Skin of body (tissue), 2 donors: ENCODE measurements around the gene RBM18. TPM values are rescaled to one million over a fixed set of nuclear protein-coding genes. Genes with fewer than 3 reads are reported as not detected.
A peak's percentile ranks its signal among the peaks of the same experiment; 100 is the strongest.

Experiments used
- DNase-seq: peaks from one replicate; lab custom pipeline; 2025; lab: John Stamatoyannopoulos, UW
- total RNA-seq: library from RNA; depleted of rRNA; stranded (reverse); fragments of >200 nt; gene quantifications from one replicate; pipeline ENCODE4 v1.2.3, GENCODE V29; 2014

Gene RBM18
- total RNA-seq, 1 donor from 2014 or later = 9.2 TPM

GRCh38 chr9:122222791-122223190 lies 41.8 kb downstream of the RBM18 start:
- DNase-seq = no peak

- DNase-seq = peak; percentile 20
Observed at GRCh38 chr9:122221183-122221811, 43.3 kb downstream of the RBM18 start.

DNA sequence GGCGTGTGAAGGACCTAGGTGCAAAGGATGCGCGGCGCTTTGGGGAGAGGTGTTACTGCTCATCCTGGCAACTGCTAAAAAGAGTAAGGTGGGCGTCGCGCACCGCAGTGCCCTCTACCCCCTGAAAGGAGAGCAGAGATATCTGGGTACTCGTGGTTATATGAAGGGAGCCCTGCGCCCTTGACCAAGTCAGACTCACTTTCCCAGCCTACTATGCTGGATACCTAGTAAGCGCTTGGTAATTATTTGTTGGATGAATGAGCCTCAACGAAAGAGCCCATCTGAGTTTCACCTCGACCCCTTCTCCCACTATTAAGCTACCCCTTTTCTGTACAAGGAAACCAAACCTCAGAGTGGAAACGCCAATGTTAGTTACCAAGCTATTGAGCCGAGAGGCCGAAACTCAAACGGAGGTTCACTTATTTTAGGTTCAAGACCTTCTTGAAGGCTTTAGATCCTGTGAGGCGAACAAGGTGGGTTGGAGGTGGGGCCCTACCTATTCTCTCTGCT lies 43.9 kb downstream of the RBM18 start:
- no peak for DNase-seq

GRCh38 chr9:122219856-122220672 lies 44.6 kb downstream of the RBM18 start:
- DNase-seq = peak; percentile 21

DNA sequence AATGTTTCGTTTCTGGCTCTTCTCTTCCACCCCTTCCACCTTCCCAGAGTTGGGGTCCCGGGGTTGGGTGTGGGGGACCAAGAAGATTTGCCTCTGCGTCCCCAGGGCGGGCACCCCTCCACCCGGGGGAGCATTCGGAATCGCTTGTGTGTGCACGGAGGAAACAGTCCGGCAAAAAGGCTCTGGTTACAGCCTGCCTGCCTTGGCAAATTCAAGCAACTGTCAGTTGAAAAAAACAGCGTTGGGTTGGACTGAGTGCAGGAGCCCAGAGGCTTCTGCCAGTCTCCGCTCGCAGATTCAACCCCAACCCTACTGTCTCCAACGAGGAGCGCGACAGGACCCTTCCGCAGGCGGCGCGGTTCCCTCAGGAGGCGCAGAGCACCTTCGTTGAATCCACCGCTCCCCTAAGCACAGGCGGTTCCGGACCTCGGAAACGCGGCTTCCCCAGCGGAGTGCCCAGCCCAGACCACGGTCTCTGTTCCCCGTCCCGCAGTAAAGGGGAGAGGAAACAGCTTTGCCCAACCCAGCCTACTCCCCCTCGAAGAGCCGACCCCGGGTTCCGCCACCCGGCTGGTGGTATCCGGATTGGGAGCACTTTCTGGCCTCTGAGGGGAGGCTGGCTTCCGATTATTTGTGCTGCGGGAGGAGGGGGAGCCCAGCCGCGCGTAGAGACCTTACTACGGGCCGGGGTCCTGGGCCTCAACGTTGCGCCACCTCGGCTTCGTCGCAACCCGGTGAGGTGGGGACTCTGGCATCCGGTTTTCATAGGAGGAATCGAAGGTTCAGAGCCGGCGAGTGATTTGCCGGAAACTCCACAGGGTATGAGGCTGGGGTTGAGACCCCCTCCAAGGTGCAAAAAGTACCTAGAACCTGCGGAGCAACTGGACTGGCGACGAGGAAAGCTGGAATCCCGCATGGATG lies 45.4 kb downstream of the RBM18 start:
- no peak for DNase-seq

- DNase-seq = no peak
Observed at GRCh38 chr9:122218071-122218934, 46.3 kb downstream of the RBM18 start.

DNA sequence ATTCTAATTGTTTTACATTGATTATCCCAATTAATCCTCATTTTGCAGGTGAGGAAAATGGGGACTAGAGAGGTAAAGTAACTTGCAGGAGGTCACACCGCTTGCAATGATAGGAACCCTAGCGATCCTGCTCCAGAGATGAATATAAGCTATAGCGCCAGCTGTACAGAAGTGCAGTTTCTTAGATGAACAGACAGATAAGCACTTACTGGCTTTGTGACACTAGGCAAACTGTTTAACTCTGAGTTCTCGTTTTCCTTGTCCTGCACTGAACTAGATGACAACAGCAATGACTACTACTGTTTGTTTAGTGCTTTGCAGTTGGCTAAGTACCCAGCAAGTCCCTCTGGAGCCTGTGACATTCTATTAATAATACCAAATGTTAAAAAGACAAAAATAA lies 47.0 kb downstream of the RBM18 start:
- no peak for DNase-seq

- DNase-seq = no peak
Observed at GRCh38 chr9:122216798-122217418, 47.7 kb downstream of the RBM18 start.

GRCh38 chr9:122216138-122216797 lies 48.4 kb downstream of the RBM18 start:
- DNase-seq = no peak

- no peak for DNase-seq
Observed at GRCh38 chr9:122215663-122216062, 49.0 kb downstream of the RBM18 start.

GRCh38 chr9:122214507-122214906 lies 50.1 kb downstream of the RBM18 start:
- DNase-seq = no peak

DNA sequence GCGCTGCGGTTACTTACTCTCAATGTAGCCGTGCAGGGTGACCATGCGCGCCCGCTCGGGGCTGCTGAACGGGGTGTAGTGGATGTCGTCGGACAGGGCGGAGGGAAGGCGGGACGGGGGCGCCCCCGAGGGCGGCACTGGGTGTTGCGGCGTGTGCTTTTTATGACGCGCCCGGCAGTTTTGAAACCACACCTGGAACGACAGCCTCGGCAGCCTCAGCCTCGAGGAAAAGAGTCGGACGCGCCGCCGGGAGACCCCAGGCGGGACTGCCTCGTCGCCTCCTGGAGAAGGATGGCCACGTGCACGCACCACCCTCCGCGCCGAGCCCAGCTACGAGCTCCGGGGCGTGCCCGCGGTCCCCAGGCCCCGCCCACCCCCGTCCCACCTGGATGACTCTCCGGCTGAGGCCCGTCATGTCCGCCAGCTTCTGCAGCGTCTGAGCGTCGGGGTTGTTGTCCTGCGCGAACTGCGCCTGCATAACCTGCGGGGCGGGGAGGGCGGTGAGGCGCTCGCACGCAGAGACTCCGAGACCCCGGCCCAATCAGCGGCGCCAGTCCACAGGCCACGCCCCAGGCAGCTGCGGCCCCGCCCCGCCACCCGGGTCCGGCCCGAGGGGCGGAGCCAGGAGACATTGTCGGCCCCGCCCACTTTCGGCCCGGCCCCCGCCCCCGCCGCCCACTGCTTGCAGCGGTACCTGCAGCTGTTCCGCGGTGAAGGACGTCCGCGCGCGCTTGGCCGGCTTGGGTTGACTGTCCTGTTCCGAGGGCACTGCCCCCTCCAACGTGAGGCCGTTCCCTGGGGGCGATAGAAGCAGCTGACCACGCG lies 50.8 kb downstream of the RBM18 start:
- DNase-seq = no peak

- no peak for DNase-seq
Observed at GRCh38 chr9:122213102-122213588, 51.5 kb downstream of the RBM18 start.

GRCh38 chr9:122212473-122213004 lies 52.1 kb downstream of the RBM18 start:
- no peak for DNase-seq

- no peak for DNase-seq
Observed at GRCh38 chr9:122209451-122209850, 55.2 kb downstream of the RBM18 start.

DNA sequence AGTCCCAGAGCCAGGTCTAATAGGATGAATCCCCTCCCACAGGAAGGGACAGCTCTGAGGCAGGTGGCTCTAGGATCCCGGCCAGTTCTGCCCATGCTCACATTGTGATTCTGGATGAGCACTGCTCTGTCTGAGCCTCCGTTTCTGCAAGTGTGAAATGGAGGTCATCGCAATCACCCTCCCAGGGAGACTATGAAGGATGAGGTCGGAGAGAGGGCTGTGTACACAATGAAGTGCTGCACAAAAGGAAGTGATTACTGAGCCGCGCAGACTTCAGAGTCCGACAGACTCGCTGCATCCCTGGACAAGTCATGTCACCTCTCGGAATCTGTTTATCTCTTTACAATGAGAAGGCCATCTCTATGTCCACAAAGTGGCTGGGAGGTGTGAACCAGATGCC lies 57.5 kb downstream of the RBM18 start:
- DNase-seq = no peak

DNA sequence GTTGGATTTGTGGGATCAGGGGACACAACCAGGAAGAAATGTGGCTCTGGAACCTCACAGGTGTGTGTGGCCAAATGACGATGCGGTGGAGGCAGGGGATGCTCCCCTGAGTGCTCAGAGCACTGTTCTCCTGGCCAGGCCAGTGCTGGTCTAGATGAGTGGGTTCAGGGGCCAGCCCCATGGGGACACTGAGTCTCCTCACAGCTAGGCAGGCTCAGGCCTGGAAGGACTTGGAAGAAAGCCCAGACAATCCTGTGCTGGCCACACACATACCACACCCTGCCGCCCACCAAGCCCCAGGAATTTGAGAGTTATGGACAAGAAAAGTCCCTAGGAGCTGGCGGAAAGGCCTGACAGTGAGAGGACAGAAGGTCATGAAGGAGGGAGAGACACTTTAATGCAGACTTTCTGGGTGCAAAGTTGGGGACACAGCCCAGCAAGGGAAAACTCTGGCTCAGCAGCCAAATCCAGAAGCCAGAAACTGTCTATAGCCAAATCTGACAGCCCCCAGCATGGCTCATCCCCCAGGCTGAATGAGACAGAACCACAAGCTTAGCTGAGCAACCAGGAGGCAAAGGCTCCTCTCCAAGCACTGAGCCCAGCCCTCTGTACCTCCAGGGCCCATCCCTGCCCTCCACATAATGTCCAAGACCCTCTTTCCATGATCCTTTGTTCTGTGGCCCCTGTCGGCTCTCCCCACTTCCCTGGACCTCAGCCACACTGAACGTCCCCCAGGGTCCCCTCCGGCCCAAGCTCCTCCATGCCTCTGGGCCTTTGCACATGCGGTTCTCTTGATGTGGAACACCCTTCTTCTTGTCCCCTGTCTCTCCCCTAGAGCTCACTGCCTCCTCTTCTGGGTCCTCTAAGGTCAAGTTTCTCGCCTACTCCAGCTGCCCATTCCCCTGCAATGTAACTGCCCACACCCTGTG lies 58.3 kb downstream of the RBM18 start:
- DNase-seq = no peak
